HAP-1 (cell line): ENCODE measurements around the gene FGFBP3.
A peak's percentile ranks its signal among the peaks of the same experiment; 100 is the strongest.
"Not testable (repeated sequence)": the region's sequence is repeated elsewhere in the genome, so short reads cannot be mapped to it uniquely, and the experiment has no call there.

Source experiments
- DNase-seq, 2 experiments: peaks; one replicate each; pipeline ENCODE4 v3.0.0-alpha.2; 2016 to 2020; ENCODE audit warnings: low spot score in 2 of 2
- H3K27me3 ChIP-seq: fragments of 250-450 bp; sonication (Bioruptor Pico); 2 replicates; pipeline ENCODE4 v1.5.1; 2020; ENCODE audit warnings: low read depth, mild to moderate bottlenecking, moderate library complexity
- H3K36me3 ChIP-seq: fragments of 250-450 bp; sonication (Bioruptor Pico); replicated peaks from 2 replicates; pipeline ENCODE4 v1.5.1; 2020; ENCODE audit warnings: mild to moderate bottlenecking
- H3K4me1 ChIP-seq: fragments of 250-450 bp; sonication (Bioruptor Pico); 2 replicates; pipeline ENCODE4 v1.5.1; 2020; ENCODE audit warnings: mild to moderate bottlenecking
- H3K4me3 ChIP-seq: fragments of 250-450 bp; sonication (Bioruptor Pico); 2 replicates; pipeline ENCODE4 v1.5.1; 2020; ENCODE audit warnings: mild to moderate bottlenecking, moderate library complexity
- H3K9me3 ChIP-seq: fragments of 250-450 bp; sonication (Bioruptor Pico); 2 replicates; pipeline ENCODE4 v1.5.1; 2020; ENCODE audit warnings: mild to moderate bottlenecking, moderate library complexity
- in situ Hi-C: fragments of 300-500 bp; cut with MboI; formaldehyde crosslinking; loops from 3 replicates; pipeline ENCODE4 v1.14.3; 2020; ENCODE audit warnings: low sequenced_read_pairs, inconsistent platforms, mixed read lengths

Gene FGFBP3

GRCh38 chr10:91923371-91924211, 14.3 kb upstream of the FGFBP3 start, which contains the start of gene BTAF1:
Gene BTAF1, plus strand, starts transcription at chr10:91923770. Its CDS starts 307 bp downstream, at chr10:91924077.
- Histone ChIP-seq H3K4me3 (peak within 1 kb of the TSS; percentile 68), H3K4me1 (peaks cover 4% of the 10 kb centered on the region), H3K9me3 (no peaks in the 10 kb centered on the region), H3K36me3 (no peaks in the 10 kb centered on the region; the same call in none of the 2 replicates), H3K27me3 (0 out of 2 replicates have a peak, but pooled peaks cover 3% of the 10 kb centered on the region)
- in situ Hi-C loops = loop anchor here (25.0 kb wide), 3 partner anchors 536 to 1011 kb away; partner anchors contain the start of gene ANKRD1
- DNase-seq = peak; percentile 91 to 93

- in situ Hi-C loops = loop anchor here (25.0 kb wide), 3 partner anchors 532 to 1007 kb away; partner anchors contain the start of gene ANKRD1
- Histone ChIP-seq H3K27me3 (peaks cover 10% of the 10 kb centered on the region), H3K4me3 (no peak overlapping the region), H3K36me3 (no peaks in the 10 kb centered on the region), H3K9me3 (no peaks in the 10 kb centered on the region), H3K4me1 (peaks cover 4% of the 10 kb centered on the region)
- no peak for DNase-seq
Measured at GRCh38 chr10:91919651-91920050, 10.4 kb upstream of the FGFBP3 start.

GRCh38 chr10:91910467-91910866, 1.2 kb upstream of the FGFBP3 start:
- Histone ChIP-seq H3K27me3 (no peaks in the 10 kb centered on the region), H3K4me1 (peaks cover 9% of the 10 kb centered on the region), H3K9me3 (no peaks in the 10 kb centered on the region), H3K36me3 (no peaks in the 10 kb centered on the region), H3K4me3 (no peak overlapping the region)
- no peak for DNase-seq
- in situ Hi-C loops = loop anchor here (25.0 kb wide), 3 partner anchors 523 to 998 kb away; partner anchors contain the start of gene ANKRD1

GRCh38 chr10:91908337-91909116, 759 bp downstream of the FGFBP3 start:
- Histone ChIP-seq H3K9me3 (no peaks in the 10 kb centered on the region), H3K4me3 (peak overlapping the region; percentile 54), H3K4me1 (peaks cover 9% of the 10 kb centered on the region), H3K27me3 (no peaks in the 10 kb centered on the region), H3K36me3 (no peaks in the 10 kb centered on the region)
- DNase-seq = peak; percentile 80 to 89
- in situ Hi-C loops = loop anchor here (25.0 kb wide), 3 partner anchors 521 to 996 kb away; partner anchors contain the start of gene ANKRD1

- Histone ChIP-seq H3K27me3 (no peaks in the 10 kb centered on the region), H3K36me3 (no peaks in the 10 kb centered on the region), H3K4me1 (peaks cover 9% of the 10 kb centered on the region), H3K4me3 (peak overlapping the region; percentile 54), H3K9me3 (no peaks in the 10 kb centered on the region)
- peak; percentile 21 to 46 for DNase-seq
- in situ Hi-C loops = loop anchor here (25.0 kb wide), 3 partner anchors 521 to 996 kb away; partner anchors contain the start of gene ANKRD1
Measured at GRCh38 chr10:91907914-91908336, 1.4 kb downstream of the FGFBP3 start.

GRCh38 chr10:91907033-91907594, 2.2 kb downstream of the FGFBP3 start:
- no peak for DNase-seq
- Histone ChIP-seq H3K4me1 (peaks cover 9% of the 10 kb centered on the region), H3K4me3 (no peak overlapping the region), H3K36me3 (no peaks in the 10 kb centered on the region), H3K9me3 (no peaks in the 10 kb centered on the region), H3K27me3 (no peaks in the 10 kb centered on the region)
- in situ Hi-C loops = loop anchor here (25.0 kb wide), 3 partner anchors 520 to 995 kb away; partner anchors contain the start of gene ANKRD1

GRCh38 chr10:91901784-91902677, 7.3 kb downstream of the FGFBP3 start:
- DNase-seq = no peak
- no peaks in the 10 kb centered on the region; the same call in 1 of the 2 replicates for H3K36me3 ChIP-seq
- H3K4me1 ChIP-seq = peaks cover 4% of the 10 kb centered on the region; the same call in 1 of the 2 replicates
- H3K4me3 ChIP-seq = no peak overlapping the region
- in situ Hi-C loops = loop anchor here (25.0 kb wide), 3 partner anchors 515 to 990 kb away; partner anchors contain the start of gene ANKRD1
- H3K27me3 ChIP-seq = no peaks in the 10 kb centered on the region
- H3K9me3 ChIP-seq = no peaks in the 10 kb centered on the region

- Histone ChIP-seq H3K4me3 (no peak overlapping the region), H3K36me3 (no peaks in the 10 kb centered on the region; the same call in 1 of the 2 replicates), H3K9me3 (no peaks in the 10 kb centered on the region), H3K27me3 (no peaks in the 10 kb centered on the region), H3K4me1 (peaks cover 4% of the 10 kb centered on the region; the same call in 1 of the 2 replicates)
- in situ Hi-C loops = no loop called here
- DNase-seq = no peak
Measured at GRCh38 chr10:91897421-91897820, 11.9 kb downstream of the FGFBP3 start.

- Histone ChIP-seq H3K4me3 (no peak overlapping the region), H3K4me1 (peaks cover 4% of the 10 kb centered on the region; the same call in 1 of the 2 replicates), H3K27me3 (no peaks in the 10 kb centered on the region), H3K9me3 (no peaks in the 10 kb centered on the region), H3K36me3 (no peaks in the 10 kb centered on the region)
- no peak for DNase-seq
- in situ Hi-C loops = no loop called here
Measured at GRCh38 chr10:91896212-91896756, 13.0 kb downstream of the FGFBP3 start.

GRCh38 chr10:91894261-91894685, 15.0 kb downstream of the FGFBP3 start:
- DNase-seq, H3K27me3 ChIP-seq, H3K4me1 ChIP-seq, H3K9me3 ChIP-seq, H3K4me3 ChIP-seq, H3K36me3 ChIP-seq, in situ Hi-C loops: not testable (repeated sequence)

GRCh38 chr10:91893051-91893450, 16.2 kb downstream of the FGFBP3 start:
- Histone ChIP-seq H3K4me1 (peaks cover 4% of the 10 kb centered on the region; the same call in 1 of the 2 replicates), H3K36me3 (no peaks in the 10 kb centered on the region), H3K4me3 (no peak overlapping the region), H3K27me3 (no peaks in the 10 kb centered on the region), H3K9me3 (no peaks in the 10 kb centered on the region)
- no peak for DNase-seq
- in situ Hi-C loops = no loop called here
